IPS-NIHi11 (cell line): ENCODE results near the gene ZHX3.
A peak's percentile ranks its signal among the peaks of the same experiment; 100 is the strongest.

ENCODE experiments used
- DNase-seq: peaks from one replicate; pipeline ENCODE4 v3.0.0; 2012; ENCODE audit warnings: mixed read lengths, low spot score

Gene ZHX3

GRCh38 chr20:41300383-41300782 lies 17.1 kb downstream of the ZHX3 start:
- DNase-seq, result no peak

- no peak for DNase-seq
These were observed 17.6 kb downstream of the ZHX3 start for GRCh38 chr20:41299899-41300298.

- no peak for DNase-seq
These were observed 24.1 kb downstream of the ZHX3 start for GRCh38 chr20:41293269-41294037.

GRCh38 chr20:41290804-41291389 lies 26.6 kb downstream of the ZHX3 start:
- DNase-seq, result no peak

GRCh38 chr20:41287327-41287726 lies 30.2 kb downstream of the ZHX3 start:
- DNase-seq, result no peak

- DNase-seq, result no peak
These were observed 31.2 kb downstream of the ZHX3 start for GRCh38 chr20:41286240-41286851.

- no peak for DNase-seq
These were observed 37.8 kb downstream of the ZHX3 start for GRCh38 chr20:41279546-41280225.

- DNase-seq, result no peak
These were observed 38.6 kb downstream of the ZHX3 start for GRCh38 chr20:41278936-41279335.

GRCh38 chr20:41277049-41277448 lies 40.5 kb downstream of the ZHX3 start:
- DNase-seq, result no peak

- no peak for DNase-seq
These were observed 41.2 kb downstream of the ZHX3 start for GRCh38 chr20:41276317-41276751.

GRCh38 chr20:41275301-41275731 lies 42.2 kb downstream of the ZHX3 start:
- peak; percentile 14 for DNase-seq

- DNase-seq, result no peak
These were observed 43.4 kb downstream of the ZHX3 start for GRCh38 chr20:41274152-41274551.

- no peak for DNase-seq
These were observed 44.1 kb downstream of the ZHX3 start for GRCh38 chr20:41273445-41273844.

GRCh38 chr20:41272339-41272738 lies 45.2 kb downstream of the ZHX3 start:
- no peak for DNase-seq

GRCh38 chr20:41268917-41269652 lies 48.4 kb downstream of the ZHX3 start:
- DNase-seq, result no peak

GRCh38 chr20:41268402-41268801 lies 49.1 kb downstream of the ZHX3 start:
- no peak for DNase-seq

GRCh38 chr20:41265938-41266337 lies 51.6 kb downstream of the ZHX3 start:
- no peak for DNase-seq

- DNase-seq, result no peak
These were observed 52.7 kb downstream of the ZHX3 start for GRCh38 chr20:41264819-41265218.

GRCh38 chr20:41261790-41262717 lies 55.5 kb downstream of the ZHX3 start:
- no peak for DNase-seq

GRCh38 chr20:41261260-41261659 lies 56.3 kb downstream of the ZHX3 start:
- DNase-seq, result peak; percentile 25

- no peak for DNase-seq
These were observed 56.8 kb downstream of the ZHX3 start for GRCh38 chr20:41260734-41261220.
